Left hindlimb (tissue), 1 donor: ENCODE results near the gene PPP1CA.
"Not testable (repeated sequence)": the region's sequence is repeated elsewhere in the genome, so short reads cannot be mapped to it uniquely, and the experiment has no call there.

ENCODE experiments used
- DNase-seq: peaks from one replicate; pipeline ENCODE4 v3.0.0-alpha.2; 2018

PPP1CA gene

DNA sequence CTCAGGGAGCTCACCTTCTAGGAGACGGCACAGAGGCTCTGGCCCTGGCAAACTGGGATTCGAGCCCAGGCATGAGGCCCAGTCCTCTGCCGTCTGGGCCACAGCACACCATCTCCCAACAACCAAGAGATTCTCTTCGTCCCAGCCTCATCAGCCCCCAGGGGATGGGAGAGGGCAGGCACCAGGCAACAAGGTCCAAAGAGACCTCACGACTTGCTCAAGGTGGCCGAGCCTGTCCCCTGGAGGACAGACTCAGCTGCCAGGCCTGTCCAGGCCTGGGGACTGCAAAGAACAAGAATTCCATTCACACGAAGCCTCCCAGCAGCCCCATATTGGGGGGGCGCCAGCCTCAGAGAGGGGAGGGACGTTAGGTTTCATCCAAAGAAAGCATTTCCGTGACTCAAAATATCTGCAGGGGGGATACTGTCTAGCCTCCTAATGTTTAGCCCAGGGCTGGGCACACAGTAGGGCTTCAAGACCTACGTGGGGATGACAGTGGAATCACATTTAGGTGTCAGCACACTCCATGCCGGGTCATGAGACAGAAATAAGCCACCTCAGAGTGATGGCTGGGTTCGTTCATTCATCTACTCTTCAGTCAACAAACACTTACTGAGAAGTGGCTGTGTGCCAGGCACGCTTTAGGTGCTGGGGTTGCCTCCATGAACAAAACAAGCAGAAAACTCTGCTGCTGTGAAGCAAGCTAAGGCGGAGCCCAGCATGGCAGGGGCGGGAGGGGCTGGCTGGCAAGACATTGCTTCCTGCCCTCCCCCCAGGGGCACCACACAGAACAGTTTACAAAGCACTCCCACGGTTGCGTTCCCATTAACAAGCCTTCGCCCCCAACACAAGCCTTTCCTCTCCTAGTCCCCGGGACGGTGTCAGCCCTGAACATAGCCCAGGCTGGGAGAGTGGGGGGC lies 15.0 kb upstream of the PPP1CA start:
- DNase-seq, result no peak

DNA sequence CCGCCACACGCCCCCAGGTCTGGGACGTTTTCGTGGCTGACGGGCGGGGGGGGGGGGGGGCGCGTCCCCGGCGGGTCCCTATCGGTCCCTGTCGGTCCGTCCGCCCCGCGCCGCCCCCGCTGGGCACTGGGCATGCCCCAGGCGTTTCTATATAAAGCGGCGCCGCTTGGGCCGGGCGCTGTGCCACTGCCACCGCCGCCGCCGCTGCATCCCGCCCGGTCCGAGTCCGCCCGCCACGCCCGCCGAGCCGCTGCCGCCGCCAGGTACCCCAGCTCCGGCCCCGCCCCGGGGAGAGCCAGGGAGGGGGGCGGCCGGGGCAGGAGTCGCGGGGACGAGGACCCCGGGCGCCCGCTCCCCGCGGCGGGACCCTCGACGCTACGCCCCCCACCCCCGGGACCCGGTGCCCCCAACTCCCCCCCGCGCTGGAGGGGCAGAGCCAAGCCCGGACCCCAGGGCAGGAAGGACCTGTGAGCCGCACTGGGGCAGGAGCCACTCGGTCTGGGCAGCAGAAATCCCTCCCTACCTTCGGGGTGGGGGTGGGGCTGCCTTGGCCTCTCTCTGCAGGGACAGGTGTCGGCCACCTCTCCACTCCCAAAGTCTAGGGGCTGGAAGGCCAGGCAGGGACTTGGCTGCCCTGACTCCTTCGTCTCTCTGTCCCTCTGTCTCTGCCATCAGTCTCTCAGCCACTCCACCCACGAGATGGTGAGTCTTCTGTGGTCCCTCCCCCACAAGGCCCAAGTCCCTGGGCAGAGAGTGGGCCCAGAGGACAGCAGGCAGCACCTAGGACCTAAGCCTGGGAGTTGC lies 14.0 kb upstream of the PPP1CA start, which contains the start of gene CARNS1:
Gene CARNS1, plus strand, starts transcription at position 178 of the 804 bp plus-strand sequence. Its CDS starts 522 bp downstream, at position 700.
- DNase-seq, result no peak

DNA sequence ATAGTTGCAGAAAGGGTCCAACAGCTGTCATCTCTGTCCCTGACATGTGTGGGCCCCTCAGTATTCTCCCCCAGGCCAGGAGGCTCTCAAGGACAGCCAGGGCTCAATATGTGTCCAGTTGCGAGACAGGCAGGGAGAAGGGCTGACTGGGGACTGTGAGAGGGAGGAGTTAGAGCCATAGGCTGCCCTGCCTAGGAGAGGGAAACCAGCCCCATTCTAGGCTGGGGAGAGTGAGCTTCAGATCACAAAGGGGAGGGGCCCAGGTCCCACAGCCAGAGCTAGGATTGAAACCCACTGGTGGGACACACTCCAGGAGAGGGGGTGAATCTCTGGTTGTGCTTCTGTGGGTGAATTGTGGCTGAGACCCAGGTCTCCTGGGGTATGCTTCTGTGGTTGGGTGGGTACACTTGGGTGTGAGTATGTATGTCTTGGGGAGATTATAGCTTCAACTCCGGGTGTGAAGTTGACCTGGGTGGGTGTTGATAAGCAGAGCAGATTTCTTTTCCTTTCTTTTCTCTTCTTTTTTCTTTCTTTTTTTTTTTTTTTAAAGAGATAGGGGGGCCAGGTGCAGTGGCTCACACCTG lies 11.7 kb upstream of the PPP1CA start:
- no peak for DNase-seq

DNA sequence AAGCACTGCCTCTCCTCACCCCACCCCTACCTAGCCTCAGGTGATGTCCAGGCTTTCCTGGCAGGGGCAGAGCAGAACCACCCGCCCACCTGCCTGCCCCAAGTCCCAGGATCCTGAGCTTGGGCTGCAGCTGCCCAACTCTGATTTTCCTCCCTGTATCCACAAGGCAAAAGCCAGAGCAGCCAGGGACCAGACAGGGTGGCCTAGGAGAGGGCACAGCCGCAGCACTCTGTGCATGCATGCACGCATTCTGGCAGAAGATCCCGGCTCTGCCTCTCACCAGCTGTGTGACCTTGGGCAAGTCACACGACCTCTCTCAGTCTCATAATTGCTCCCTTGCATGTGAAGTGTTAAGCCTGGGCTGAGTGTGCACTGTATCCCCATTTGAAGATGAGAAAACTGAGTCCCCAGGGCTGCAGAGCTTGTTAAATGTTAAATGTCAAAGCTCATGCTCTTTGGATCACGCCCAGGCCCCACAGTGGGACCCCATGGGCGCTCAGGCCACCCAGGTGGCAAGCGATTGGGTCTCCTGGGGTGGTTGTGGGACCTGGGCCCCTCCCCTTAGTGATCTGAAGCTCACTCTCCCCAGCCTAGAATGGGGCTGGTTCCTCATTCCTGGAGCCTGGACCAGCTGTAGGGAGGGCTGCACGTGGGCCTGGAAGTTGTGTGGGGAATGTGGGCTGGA lies 11.0 kb upstream of the PPP1CA start:
- no peak for DNase-seq

DNA sequence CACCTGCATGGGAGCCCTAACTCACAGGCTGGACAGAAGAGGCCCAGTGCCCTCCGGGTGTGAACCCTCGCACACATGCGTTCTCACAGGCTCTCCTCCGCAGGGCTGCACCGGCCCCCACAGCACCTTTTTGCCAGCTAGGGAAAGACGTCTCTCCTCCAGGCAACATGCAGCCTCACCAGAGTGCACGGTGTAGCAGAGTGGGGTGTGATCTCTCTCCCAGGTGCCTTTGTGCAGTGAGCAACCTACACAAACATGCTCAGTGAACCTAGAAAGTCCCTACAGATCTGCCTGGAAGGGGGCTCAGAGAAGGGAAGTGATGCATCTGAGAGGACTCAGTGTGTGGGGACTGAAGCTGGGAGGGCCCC lies 10.1 kb upstream of the PPP1CA start:
- DNase-seq, result no peak

DNA sequence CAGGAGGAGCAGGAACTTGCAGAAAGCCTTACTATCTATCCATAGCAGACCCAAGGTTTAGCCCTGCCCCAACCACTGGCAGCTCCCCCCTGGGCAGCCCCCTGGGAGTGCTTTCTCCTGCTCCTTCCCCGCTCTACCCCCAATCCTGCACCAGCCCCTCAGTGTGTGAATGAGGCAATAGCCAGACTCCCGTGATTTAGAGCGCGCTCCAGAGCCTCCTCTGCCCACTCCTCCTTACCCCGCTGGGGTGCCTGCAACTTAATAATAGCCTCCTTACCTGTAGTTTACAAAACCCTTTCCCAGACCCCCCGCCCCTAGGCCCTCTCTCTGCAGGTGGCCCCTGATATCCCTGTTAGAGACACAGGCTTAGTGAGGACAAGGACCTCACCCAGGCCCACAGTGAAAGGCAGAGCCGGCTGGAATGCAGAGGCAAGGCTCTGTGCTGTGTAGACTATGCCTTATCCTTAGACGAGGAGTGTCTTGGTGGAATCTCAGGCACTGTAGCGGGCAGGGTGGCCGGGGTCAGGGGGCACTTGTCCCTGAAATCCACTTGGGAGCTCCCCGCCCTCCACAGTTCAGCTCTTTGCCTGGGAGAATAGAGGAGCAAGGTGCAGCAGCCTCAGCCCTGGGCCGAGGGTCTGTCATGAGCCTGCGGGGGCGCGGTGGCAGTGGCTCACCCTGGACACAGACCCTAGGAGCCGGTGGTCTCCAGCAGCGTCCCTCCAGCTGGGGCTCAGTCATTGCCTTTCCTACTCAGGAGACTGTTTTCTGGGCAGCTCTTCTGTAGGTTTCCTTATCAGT lies 9.5 kb upstream of the PPP1CA start:
- no peak for DNase-seq

DNA sequence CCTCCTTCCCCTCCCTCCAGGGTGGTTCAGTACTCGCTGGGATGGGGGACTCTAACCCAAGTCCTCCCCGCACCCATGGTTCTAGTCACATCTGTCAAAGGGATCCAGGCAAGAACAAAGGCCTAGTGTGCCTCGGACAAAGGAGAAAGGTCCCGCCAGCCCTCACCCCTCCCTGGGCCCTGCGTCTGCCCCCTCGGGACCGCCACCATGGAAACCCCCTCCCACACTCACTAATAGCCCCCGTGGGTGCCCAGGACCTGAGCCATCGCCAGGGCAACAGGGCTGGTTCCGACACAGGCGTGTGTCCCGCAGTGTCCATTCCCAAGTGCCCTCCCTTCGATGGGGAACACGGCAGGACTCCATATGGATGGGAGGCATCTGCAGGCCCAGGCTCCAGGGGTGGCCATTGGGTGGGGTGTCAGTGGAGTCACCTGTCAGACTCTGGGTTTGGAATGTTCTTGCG lies 8.7 kb upstream of the PPP1CA start:
- no peak for DNase-seq

DNA sequence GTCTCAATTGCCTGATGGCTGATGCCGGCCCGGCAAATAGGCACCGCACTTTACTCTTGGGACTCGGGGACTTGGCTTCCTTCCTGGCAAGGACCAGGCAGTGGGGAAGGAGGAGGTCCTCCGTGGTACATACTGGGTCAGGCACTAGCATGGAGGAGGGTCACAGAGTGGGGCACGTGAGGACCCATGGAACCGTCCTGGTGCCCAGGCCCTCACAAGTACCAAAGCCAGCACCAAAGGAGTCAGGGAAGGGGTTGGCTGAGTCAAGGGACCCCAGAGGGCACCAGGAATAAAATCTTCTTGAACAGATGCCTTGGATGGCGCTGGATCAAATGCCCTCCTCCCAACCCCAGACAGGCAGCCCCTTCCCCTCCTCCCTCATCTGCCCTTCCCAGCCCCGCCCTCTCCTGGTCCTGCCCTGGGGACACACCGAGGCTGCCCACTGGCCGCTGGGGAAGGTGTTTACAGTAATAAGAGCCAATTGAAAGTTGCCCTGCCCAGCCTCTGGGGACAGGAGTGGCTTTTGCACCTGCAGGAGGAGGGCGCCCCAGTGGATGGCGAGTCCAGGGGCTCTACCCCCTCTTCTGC lies 8.2 kb upstream of the PPP1CA start:
- DNase-seq, result no peak

DNA sequence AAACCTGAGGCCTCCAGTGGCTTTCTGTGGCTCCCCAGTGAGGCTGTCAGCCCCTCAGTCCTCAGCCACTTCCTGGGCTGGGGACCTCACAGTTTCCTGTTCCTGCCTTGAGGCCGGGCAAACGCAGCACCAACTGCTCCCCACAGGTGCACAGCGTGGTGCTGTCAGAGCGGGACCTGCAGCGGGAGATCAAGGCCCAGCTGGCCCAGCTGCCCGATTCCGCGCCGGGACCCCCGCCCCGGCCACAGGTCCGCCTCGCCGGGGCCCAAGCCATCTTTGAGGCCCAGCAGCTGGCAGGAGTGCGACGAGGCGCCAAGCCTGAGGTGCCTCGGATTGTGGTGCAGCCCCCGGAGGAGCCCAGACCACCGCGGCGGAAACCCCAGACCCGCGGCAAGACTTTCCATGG lies 7.6 kb upstream of the PPP1CA start:
- no peak for DNase-seq

DNA sequence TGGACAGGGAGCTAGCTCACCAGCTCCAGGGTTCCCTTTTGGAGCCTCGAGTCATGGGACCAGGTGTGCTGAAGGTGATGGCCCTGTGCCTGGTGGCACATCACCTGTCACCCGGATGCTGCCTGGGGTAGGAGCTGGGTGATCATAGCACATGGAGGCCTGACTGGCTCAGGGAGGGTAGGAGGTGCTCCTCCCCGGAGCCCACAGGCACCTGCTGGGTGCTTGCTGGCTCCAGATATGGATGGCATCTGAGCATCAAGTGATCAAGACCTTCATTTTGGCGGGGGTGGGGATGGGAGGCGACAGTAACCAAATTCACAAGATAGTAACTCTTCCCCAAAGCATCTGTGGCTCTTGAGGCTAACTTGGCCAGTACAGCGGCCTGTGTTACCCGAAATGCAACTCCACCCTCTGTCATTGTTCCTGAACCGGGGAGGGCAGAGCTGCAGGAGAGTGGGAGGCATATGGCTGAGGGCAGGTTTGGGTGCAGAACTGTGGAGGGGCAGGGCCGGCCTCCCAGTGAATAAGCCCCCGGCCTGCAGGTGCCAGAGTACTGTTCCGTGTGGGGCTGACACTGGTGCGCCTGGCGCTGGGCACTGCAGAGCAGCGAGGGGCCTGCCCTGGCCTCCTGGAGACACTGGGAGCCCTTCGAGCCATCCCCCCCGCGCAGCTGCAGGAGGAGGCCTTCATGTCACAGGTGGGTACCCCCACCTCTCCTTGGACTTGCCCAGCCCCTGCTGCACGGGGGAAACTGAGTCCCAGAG lies 7.0 kb upstream of the PPP1CA start:
- DNase-seq, result no peak

DNA sequence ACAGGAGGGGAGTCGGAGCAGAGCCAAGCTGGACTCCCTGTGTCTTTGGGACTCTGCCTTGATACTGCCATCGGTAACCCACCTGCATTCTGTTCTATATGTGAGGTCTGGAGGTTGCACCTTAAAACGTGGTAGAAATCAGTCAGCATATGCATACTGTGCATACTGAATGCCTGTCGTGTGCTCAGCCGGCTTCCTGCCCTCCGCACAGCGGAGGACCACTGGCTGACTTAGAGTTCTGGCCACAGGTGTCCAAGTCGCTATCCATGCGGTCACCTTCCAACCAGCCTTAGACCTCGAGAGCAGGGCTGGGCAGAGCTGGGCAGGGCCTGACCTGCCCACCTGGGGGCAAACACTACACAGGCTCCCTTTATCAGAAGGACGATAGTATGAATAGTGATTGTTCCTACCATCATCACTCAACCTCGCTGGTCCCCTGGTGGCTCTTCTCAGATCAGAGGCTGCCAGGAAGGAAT lies 6.1 kb upstream of the PPP1CA start:
- no peak for DNase-seq

DNA sequence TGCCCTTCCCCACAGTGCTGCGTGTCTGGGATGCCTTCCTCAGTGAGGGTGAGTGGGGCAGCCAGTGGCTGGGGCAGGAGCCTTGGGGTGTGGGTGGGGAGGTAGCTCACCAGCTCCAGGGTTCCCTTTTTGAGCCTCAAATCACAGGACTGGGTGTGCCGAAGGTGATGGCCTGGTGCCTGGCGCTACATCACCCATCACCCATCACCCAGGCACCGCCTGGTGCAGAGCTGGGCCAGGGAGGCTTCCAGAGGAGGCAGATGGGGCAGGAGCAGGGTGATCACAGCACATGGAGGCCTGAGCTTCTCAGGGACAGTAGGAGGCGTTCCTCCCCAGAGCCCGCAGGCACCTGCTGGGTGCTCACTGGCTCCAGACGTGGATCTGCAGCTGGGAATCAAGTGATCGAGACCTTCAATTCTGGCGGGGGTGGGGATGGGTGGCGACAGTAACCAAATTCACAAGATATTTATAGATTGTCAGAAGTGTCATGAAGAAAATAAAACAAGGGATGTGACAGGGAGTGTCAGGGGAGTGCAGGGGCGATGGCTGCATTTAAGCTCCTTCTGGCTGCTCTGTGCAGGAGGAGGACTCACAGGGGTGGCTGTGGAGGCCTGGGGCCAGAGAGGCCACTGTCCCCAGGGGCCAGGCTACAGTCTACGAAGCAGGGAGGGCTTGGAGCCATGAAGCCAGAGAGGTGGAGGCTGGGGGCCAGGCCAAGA lies 5.5 kb upstream of the PPP1CA start:
- no peak for DNase-seq

DNA sequence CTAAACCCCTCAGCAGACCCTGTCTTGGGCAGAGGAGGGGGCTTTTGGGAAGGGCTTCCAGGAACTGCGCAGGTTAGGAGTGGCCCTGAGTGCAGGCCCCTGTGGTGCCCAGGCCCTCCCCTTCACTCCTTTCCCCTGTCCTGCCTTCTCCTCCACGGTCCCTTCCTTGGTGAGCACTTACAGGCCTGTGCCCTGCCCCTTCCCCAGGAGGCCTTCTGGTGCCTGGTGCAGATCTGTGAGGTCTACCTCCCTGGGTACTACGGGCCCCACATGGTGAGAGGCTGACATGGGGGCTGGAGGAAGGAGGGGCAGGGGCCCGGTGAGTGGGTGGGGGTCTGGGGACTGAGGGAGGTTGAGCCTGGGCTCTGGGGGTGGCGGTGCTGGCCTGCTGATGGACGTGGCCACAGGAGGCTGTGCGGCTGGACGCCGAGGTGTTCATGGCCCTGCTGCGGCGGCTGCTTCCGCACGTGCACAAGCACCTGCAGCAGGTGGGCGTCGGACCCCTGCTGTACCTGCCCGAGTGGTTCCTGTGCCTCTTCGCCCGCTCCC lies 4.8 kb upstream of the PPP1CA start:
- DNase-seq, result no peak

DNA sequence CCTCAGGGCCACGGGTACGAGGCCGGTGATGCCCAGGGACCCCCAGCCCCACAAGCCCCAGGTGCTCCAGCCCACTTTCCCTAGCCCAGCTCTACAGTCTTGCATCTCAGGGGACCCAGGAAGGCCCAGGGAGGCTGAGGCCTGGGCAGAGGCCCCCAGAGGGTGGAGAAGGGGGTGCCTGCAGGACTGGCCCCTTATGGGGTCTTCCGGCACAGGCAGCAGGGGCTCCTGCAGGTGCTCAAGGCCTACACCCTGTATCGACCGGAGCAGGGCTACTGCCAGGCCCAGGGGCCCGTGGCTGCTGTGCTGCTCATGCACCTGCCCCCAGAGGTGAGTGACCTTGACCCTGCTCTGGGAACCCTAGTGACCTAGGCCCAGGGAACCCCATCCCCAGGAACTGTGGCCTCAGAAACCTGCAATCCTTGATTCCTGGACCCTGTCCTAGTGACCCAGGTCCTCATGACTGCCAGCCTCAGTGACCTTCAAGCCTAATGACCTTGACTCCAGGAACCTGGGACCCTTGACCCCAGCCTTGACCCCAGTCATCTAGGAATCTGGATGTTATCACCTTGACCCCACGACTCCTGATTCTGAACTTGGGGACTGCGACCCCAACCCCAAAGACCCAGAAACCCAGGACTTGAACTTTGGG lies 4.2 kb upstream of the PPP1CA start:
- DNase-seq, result no peak

DNA sequence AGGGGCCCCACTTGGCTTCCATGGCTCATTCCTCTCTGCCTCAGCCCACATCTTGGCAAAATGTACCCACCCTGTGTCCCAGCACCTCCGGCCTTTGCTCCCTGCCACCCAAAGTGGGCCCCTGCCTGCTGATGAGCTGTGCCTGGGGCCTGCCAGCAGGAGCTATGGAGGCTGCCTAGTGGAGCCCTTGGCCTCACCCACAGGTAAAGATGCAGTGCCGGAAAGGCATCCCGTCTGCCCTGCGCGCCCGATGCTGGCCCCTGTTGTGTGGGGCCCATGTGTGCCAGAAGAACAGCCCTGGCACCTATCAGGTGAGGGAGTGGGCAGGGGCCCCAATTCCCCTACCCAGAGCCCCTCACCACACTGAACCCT lies 3.5 kb upstream of the PPP1CA start:
- DNase-seq, result no peak

DNA sequence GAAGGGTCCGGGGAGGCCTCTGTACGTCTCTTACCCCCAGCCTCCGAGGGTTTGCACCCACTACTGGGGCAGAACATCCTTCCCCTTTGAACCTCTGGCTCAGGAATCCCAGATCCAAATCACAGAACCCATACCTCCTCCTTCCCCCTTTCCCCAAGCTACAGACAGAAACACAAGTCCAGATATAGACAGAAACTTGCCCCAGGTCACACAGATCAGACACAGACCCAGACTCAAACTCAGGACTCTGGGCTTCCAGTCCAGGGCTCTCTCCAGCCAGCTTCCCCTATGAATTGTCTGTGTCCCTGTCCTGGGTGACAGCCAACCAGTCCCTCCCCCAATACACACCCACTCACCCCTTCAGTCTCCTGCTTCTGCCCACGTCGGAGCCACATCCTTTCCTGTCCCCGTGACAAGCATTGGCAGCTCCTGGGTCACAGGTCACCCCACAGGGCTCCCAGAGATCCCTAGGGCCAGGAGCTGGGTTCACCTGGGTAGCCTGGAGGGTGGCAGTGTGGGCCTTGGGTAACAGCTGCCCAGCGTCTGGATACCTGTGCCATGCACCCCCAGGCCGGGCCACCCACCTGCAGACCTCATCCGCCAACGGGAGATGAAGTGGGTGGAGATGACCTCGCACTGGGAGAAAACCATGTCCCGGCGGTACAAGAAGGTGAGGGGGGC lies 3.0 kb upstream of the PPP1CA start:
- DNase-seq, result no peak

DNA sequence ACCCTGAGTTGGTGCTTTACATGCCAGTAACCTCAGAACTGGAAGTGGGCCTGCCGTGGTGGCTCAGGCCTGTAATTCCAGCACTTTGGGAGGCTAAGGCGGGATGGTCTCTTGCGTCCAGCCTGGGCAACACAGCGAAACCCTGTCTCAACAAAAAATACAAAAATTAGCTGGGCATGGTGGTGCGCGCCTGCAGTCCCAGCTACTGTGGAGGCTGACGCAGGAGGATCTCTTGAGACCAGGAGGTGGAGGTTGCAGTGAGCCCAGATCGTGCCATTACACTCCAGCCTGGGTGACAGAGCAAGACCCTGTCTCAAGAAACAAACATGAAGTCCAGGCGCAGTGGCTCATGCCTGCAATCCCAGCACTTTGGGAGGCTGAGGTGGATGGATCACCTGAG lies 1.4 kb upstream of the PPP1CA start:
- not testable (repeated sequence) for DNase-seq

DNA sequence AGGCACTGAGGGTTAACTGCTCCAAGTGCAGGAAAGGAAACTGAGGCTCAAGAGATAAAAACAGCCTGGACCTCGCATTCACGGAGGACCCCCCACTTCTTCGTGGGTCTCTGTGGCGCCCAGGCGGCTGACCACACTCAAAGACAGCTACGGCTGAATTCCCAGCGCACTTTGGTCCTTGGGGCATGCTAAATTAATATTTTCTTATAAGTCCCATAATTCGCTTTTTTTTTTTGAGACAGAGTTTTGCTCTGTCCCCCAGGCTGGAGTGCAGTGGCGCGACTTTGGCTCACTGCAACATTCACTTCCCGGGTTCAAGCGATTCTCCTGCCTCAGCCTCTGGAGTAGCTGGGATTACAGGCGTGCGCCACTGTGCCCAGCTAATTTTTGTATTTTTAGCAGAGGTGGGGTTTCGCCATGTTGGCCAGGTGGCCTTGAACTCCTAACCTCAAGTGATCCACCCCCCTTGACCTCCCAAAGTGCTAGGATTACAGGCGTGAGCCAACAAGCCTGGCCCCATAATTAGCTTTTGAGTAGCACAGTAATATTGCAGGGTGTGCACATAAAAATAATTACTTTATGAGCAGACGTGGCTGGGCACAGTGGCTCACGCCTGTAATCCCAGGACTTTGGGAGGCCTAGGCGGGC lies 658 bp upstream of the PPP1CA start:
- not testable (repeated sequence) for DNase-seq
